Astrocyte (in vitro differentiated cells and primary cell): ENCODE measurements around the gene CHDH. TPM values are rescaled to one million over a fixed set of nuclear protein-coding genes. Genes with fewer than 3 reads are reported as not detected.

Source experiments
- DNase-seq: peaks from one replicate; pipeline ENCODE4 v3.0.0-alpha.2; 2010; ENCODE audit warnings: low read depth
- FAIRE-seq: peaks from 2 replicates; lab custom pipeline; 2011; peaks lifted over from hg19 to GRCh38; lab: Jason Lieb, UNC
- H2AFZ ChIP-seq: 2 replicates; pipeline ENCODE4 v1.6.0; 2012; ENCODE audit warnings: low read depth, low read length, inconsistent platforms
- H3K27ac ChIP-seq: 2 replicates; pipeline ENCODE4 v1.5.1; 2011; ENCODE audit warnings: low read depth, low read length, inconsistent platforms
- H3K27me3 ChIP-seq: 2 replicates; pipeline ENCODE4 v1.6.0; 2011; ENCODE audit warnings: low read length, inconsistent platforms; ENCODE audit not compliant: insufficient read depth
- H3K36me3 ChIP-seq: 2 replicates; pipeline ENCODE4 v1.5.1; 2011; ENCODE audit warnings: low read length, inconsistent platforms; ENCODE audit not compliant: insufficient read depth
- H3K4me1 ChIP-seq: 2 replicates; pipeline ENCODE4 v1.5.1; 2011; ENCODE audit warnings: low read length, inconsistent platforms; ENCODE audit not compliant: insufficient read depth
- H3K4me2 ChIP-seq: 2 replicates; pipeline ENCODE4 v1.6.0; 2012; ENCODE audit warnings: low read length, inconsistent platforms
- H3K4me3 ChIP-seq: 2 replicates; pipeline ENCODE4 v1.5.1; 2011; ENCODE audit warnings: low read depth, mild to moderate bottlenecking, low read length, inconsistent platforms; ENCODE audit not compliant: insufficient read depth
- H3K79me2 ChIP-seq: 2 replicates; pipeline ENCODE4 v1.6.0; 2012; ENCODE audit warnings: mild to moderate bottlenecking, low read length, inconsistent platforms; ENCODE audit not compliant: insufficient read depth
- H3K9ac ChIP-seq: 2 replicates; pipeline ENCODE4 v1.6.0; 2012; ENCODE audit warnings: mild to moderate bottlenecking, low read length, inconsistent platforms
- H3K9me3 ChIP-seq: 2 replicates; pipeline ENCODE4 v1.5.1; 2012; ENCODE audit warnings: low read depth, mild to moderate bottlenecking, low read length, inconsistent platforms; ENCODE audit not compliant: insufficient read depth
- H4K20me1 ChIP-seq: 2 replicates; pipeline ENCODE4 v1.6.0; 2012; ENCODE audit warnings: low read length, inconsistent platforms; ENCODE audit not compliant: insufficient read depth
- H3K27ac Mint-ChIP-seq: one replicate; pipeline ENCODE4 v1.8.0; 2021; ENCODE audit warnings: mild to moderate bottlenecking, mixed read lengths; ENCODE audit not compliant: unreplicated experiment
- H3K27me3 Mint-ChIP-seq: one replicate; pipeline ENCODE4 v1.8.0; 2021; ENCODE audit warnings: low read depth, mixed read lengths; ENCODE audit not compliant: unreplicated experiment
- H3K36me3 Mint-ChIP-seq: one replicate; pipeline ENCODE4 v1.8.0; 2021; ENCODE audit warnings: low read depth, mixed read lengths; ENCODE audit not compliant: unreplicated experiment
- H3K4me1 Mint-ChIP-seq: one replicate; pipeline ENCODE4 v1.8.0; 2021; ENCODE audit warnings: low read depth, mixed read lengths; ENCODE audit not compliant: unreplicated experiment
- H3K4me3 Mint-ChIP-seq: one replicate; pipeline ENCODE4 v1.8.0; 2021; ENCODE audit warnings: mild to moderate bottlenecking, moderate library complexity, mixed read lengths; ENCODE audit not compliant: unreplicated experiment
- H3K9me3 Mint-ChIP-seq: one replicate; pipeline ENCODE4 v1.8.0; 2021; ENCODE audit warnings: mild to moderate bottlenecking, mixed read lengths; ENCODE audit not compliant: unreplicated experiment
- CTCF ChIP-seq: IDR thresholded peaks from 2 replicates; pipeline ENCODE4 v1.5.1; 2011; ENCODE audit warnings: low read depth, mild to moderate bottlenecking, inconsistent platforms, low read length, moderate library complexity; ENCODE audit not compliant: insufficient read depth
- EZH2 ChIP-seq: IDR thresholded peaks from 2 replicates; pipeline ENCODE4 v1.6.1; 2012; ENCODE audit warnings: mild to moderate bottlenecking, low read length, inconsistent platforms; ENCODE audit not compliant: insufficient read depth
- total RNA-seq: library from RNA; stranded (reverse); gene quantifications from 2 replicates; pipeline ENCODE4 v1.2.1, GENCODE V29; 2021

Gene CHDH
- total RNA-seq, 1 donor from 2014 or later: 0.48 TPM

GRCh38 chr3:53795789-53796560 lies 50.2 kb downstream of the CHDH start:
- Histone ChIP-seq H3K27me3 (peaks cover 2% of the 10 kb centered on the region), H3K4me2 (no peak overlapping the region), H2AFZ (no peak overlapping the region), H3K27ac (no peak overlapping the region), H3K9me3 (no peaks in the 10 kb centered on the region), H3K4me1 (peaks cover 5% of the 10 kb centered on the region), H3K36me3 (no peaks in the 10 kb centered on the region), H4K20me1 (no peaks in the 10 kb centered on the region), H3K79me2 (no peaks in the 10 kb centered on the region), H3K9ac (no peak overlapping the region), H3K4me3 (no peak overlapping the region)
- H3K27ac Mint-ChIP-seq: no peak overlapping the region
- TF ChIP-seq CTCF: no peak
- TF ChIP-seq EZH2: no peak
- no peak overlapping the region for H3K4me3 Mint-ChIP-seq
- H3K36me3 Mint-ChIP-seq: no peaks in the 10 kb centered on the region
- no peak for FAIRE-seq
- H3K4me1 Mint-ChIP-seq: peaks cover 17% of the 10 kb centered on the region
- H3K27me3 Mint-ChIP-seq: peaks cover 5% of the 10 kb centered on the region
- H3K9me3 Mint-ChIP-seq: peaks cover 3% of the 10 kb centered on the region
- no peak for DNase-seq

GRCh38 chr3:53795176-53795575 lies 51.0 kb downstream of the CHDH start:
- Histone ChIP-seq H3K9me3 (no peaks in the 10 kb centered on the region), H4K20me1 (no peaks in the 10 kb centered on the region), H3K79me2 (no peaks in the 10 kb centered on the region), H3K9ac (no peak overlapping the region), H3K4me2 (no peak overlapping the region), H3K4me1 (peaks cover 5% of the 10 kb centered on the region), H3K27me3 (peaks cover 2% of the 10 kb centered on the region), H3K4me3 (no peak overlapping the region), H3K27ac (no peak overlapping the region), H2AFZ (no peak overlapping the region), H3K36me3 (no peaks in the 10 kb centered on the region)
- no peaks in the 10 kb centered on the region for H3K36me3 Mint-ChIP-seq
- DNase-seq (no peak), FAIRE-seq (no peak)
- H3K27me3 Mint-ChIP-seq: peaks cover 10% of the 10 kb centered on the region
- no peak overlapping the region for H3K27ac Mint-ChIP-seq
- H3K4me1 Mint-ChIP-seq: peaks cover 17% of the 10 kb centered on the region
- TF ChIP-seq EZH2: no peak
- no peak overlapping the region for H3K4me3 Mint-ChIP-seq
- H3K9me3 Mint-ChIP-seq: peaks cover 3% of the 10 kb centered on the region

- no peak overlapping the region for H3K27ac Mint-ChIP-seq
- H3K36me3 Mint-ChIP-seq: no peaks in the 10 kb centered on the region
- Histone ChIP-seq H3K79me2 (no peaks in the 10 kb centered on the region), H3K9ac (no peak overlapping the region), H3K9me3 (no peaks in the 10 kb centered on the region), H3K27ac (no peak overlapping the region), H3K4me3 (no peak overlapping the region), H2AFZ (no peak overlapping the region), H3K4me1 (peaks cover 5% of the 10 kb centered on the region), H3K4me2 (no peak overlapping the region), H4K20me1 (no peaks in the 10 kb centered on the region), H3K27me3 (peaks cover 2% of the 10 kb centered on the region), H3K36me3 (no peaks in the 10 kb centered on the region)
- DNase-seq (peak; percentile 32), FAIRE-seq (no peak)
- TF ChIP-seq EZH2: no peak
- no peak for TF ChIP-seq CTCF
- peaks cover 10% of the 10 kb centered on the region for H3K27me3 Mint-ChIP-seq
- no peak overlapping the region for H3K4me3 Mint-ChIP-seq
- H3K9me3 Mint-ChIP-seq: no peaks in the 10 kb centered on the region
- peaks cover 17% of the 10 kb centered on the region for H3K4me1 Mint-ChIP-seq
These were observed 51.6 kb downstream of the CHDH start for GRCh38 chr3:53794597-53794996.
